A673 (cell line): ENCODE measurements around the gene SERPINA9. TPM values are rescaled to one million over a fixed set of nuclear protein-coding genes. Genes with fewer than 3 reads are reported as not detected.

Source experiments
- BruUV-seq: library from RNA; stranded (reverse); fragments of 400-500 nt; replicated peaks from 2 replicates; lab custom pipeline; 2021; lab: Mats Ljungman, UMichigan
- CTCF ChIA-PET: fragments of 300-600 bp; sonication (Branson Sonifier 250); formaldehyde crosslinking; loops from one replicate; lab custom pipeline; 2022; ENCODE audit warnings: antibody characterized with exemption; lab: Charles Lee
- POLR2A ChIA-PET: fragments of 300-600 bp; sonication (Branson Sonifier 250); formaldehyde crosslinking; loops from one replicate; lab custom pipeline; 2022; ENCODE audit warnings: antibody characterized with exemption; ENCODE audit not compliant: low non-redundant PET; lab: Charles Lee
- DNase-seq: peaks from one replicate; pipeline ENCODE4 v3.0.0-alpha.2; 2015; ENCODE audit warnings: low spot score
- H3K27ac ChIP-seq: fragments of 200-600 bp; sonication (generic); 2 replicates; pipeline ENCODE4 v1.5.1; 2016; ENCODE audit warnings: mixed run types, low read depth, mild to moderate bottlenecking, mixed read lengths, antibody characterized with exemption, low read length; ENCODE audit not compliant: poor library complexity, severe bottlenecking
- H3K27me3 ChIP-seq: fragments of 200-600 bp; sonication (generic); replicated peaks from 2 replicates; pipeline ENCODE4 v1.6.1; 2017; ENCODE audit warnings: mixed run types, low read depth, mild to moderate bottlenecking, mixed read lengths, antibody characterized with exemption, low read length; ENCODE audit not compliant: insufficient read depth, poor library complexity
- H3K36me3 ChIP-seq: fragments of 200-600 bp; sonication (generic); 2 replicates; pipeline ENCODE4 v1.6.1; 2016; ENCODE audit warnings: mixed run types, mild to moderate bottlenecking, mixed read lengths, antibody characterized with exemption, low read length; ENCODE audit not compliant: insufficient read depth, poor library complexity, severe bottlenecking
- H3K4me1 ChIP-seq: fragments of 200-600 bp; sonication (generic); 2 replicates; pipeline ENCODE4 v1.6.1; 2017; ENCODE audit warnings: mixed run types, mild to moderate bottlenecking, mixed read lengths, antibody characterized with exemption, low read length; ENCODE audit not compliant: insufficient read depth, poor library complexity, severe bottlenecking
- H3K4me3 ChIP-seq: fragments of 200-600 bp; sonication (generic); 2 replicates; pipeline ENCODE4 v1.5.1; 2016; ENCODE audit warnings: low read depth, mixed run types, mild to moderate bottlenecking, mixed read lengths, low read length; ENCODE audit not compliant: poor library complexity, severe bottlenecking
- H3K9me3 ChIP-seq: fragments of 200-600 bp; sonication (generic); 2 replicates; pipeline ENCODE4 v1.6.1; 2016; ENCODE audit warnings: mixed run types, low read depth, mild to moderate bottlenecking, mixed read lengths, antibody characterized with exemption, low read length; ENCODE audit not compliant: poor library complexity, severe bottlenecking
- CTCF ChIP-seq: fragments of 300-800, 200-600 bp; sonication (generic); conservative IDR thresholded peaks from 2 replicates; pipeline ENCODE4 v1.5.1; 2017; ENCODE audit warnings: low read depth, mild to moderate bottlenecking, antibody characterized with exemption, low read length, moderate library complexity, mixed read lengths
- EZH2 ChIP-seq: fragments of 200-600 bp; sonication (generic); IDR thresholded peaks from 2 replicates; pipeline ENCODE4 v1.6.1; 2017; ENCODE audit warnings: borderline replicate concordance, low read depth, mild to moderate bottlenecking, mixed read lengths, antibody characterized with exemption, low read length; ENCODE audit not compliant: poor library complexity, severe bottlenecking
- intact Hi-C: fragments of 100-400 bp; cut with micrococcal nuclease; formaldehyde crosslinking; loops from one replicate; pipeline ENCODE4 v1.10.0; 2022; ENCODE audit not compliant: unreplicated experiment
- total RNA-seq: library from RNA; stranded (reverse); gene quantifications from 2 replicates; pipeline ENCODE4 v1.2.3, GENCODE V29; 2021

Gene SERPINA9
- total RNA-seq, 1 experiment from 2014 or later, result not detected

GRCh38 chr14:94491511-94491910 is 15.5 kb upstream of the SERPINA9 start:
- intact Hi-C loops, result no loop called here
- CTCF ChIA-PET, result interaction anchor here (0.6 kb wide), 1 partner anchor 1776 kb away, joined by 8 read pairs; no protein-coding TSS in a partner anchor
- Histone ChIP-seq H3K9me3 (no peaks in the 10 kb centered on the region), H3K27me3 (peaks cover 8% of the 10 kb centered on the region), H3K36me3 (no peaks in the 10 kb centered on the region), H3K4me3 (no peak overlapping the region), H3K27ac (no peak overlapping the region), H3K4me1 (no peaks in the 10 kb centered on the region)
- POLR2A ChIA-PET, result no interaction called here
- TF ChIP-seq EZH2 (no peak), CTCF (no peak)
- no peak for DNase-seq
- no TSS peak for BruUV-seq

DNA sequence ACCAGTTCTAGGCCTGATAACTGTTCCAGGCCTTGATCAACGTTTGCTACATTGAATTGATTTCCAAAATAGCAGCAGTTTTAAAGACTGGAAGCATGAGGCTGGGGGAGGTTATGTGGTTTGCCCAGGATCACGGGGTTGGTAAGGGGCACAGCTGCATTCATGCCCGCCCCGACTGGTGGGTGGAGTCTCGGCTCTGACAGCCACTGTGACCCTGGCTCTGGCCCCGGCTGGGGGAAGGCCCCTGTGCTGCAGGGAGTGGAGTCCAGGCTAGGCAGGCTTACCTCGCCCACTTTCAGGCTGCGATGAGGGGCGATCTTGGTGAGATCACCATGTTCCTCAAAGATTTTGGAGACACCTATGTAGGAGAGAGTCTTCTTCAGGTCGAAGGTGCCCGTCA is 13.3 kb upstream of the SERPINA9 start:
- no peak overlapping the region for H3K4me3 ChIP-seq
- TF ChIP-seq EZH2 (no peak), CTCF (no peak)
- DNase-seq, result no peak
- intact Hi-C loops, result no loop called here
- BruUV-seq, result no TSS peak
- H3K27me3 ChIP-seq, result peaks cover 4% of the 10 kb centered on the region
- H3K36me3 ChIP-seq, result no peaks in the 10 kb centered on the region
- H3K9me3 ChIP-seq, result no peaks in the 10 kb centered on the region
- POLR2A ChIA-PET, result no interaction called here
- peaks cover 6% of the 10 kb centered on the region for H3K4me1 ChIP-seq
- CTCF ChIA-PET, result no interaction called here
- no peak overlapping the region for H3K27ac ChIP-seq

DNA sequence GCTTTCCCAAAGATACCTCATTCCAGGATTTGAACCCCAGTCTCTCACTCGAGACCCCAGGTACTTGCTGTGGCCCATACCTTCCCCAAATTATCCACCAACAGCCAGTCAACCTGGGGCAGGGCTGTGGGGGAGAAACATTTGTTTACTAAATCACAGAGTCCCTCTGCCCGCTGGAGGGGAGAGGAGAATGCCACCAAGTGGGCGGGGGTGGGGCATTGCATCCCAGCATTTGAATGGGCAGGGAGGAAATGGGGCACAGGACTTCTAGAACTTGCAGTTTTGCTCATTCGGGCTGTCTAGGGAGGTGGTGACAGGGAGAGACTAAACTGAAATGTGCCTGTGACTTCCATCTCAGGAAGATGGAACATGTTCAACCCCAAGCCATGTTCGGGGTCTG is 10.9 kb upstream of the SERPINA9 start:
- no peak for DNase-seq
- TF ChIP-seq CTCF (no peak), EZH2 (no peak)
- no TSS peak for BruUV-seq
- no peaks in the 10 kb centered on the region for H3K36me3 ChIP-seq
- POLR2A ChIA-PET, result no interaction called here
- H3K4me3 ChIP-seq, result no peak overlapping the region
- peaks cover 6% of the 10 kb centered on the region for H3K4me1 ChIP-seq
- no peaks in the 10 kb centered on the region for H3K9me3 ChIP-seq
- intact Hi-C loops, result loop anchor here (1.0 kb wide), 2 partner anchors 53 to 64 kb away; no protein-coding TSS in a partner anchor
- no peak overlapping the region for H3K27ac ChIP-seq
- H3K27me3 ChIP-seq, result peaks cover 4% of the 10 kb centered on the region
- CTCF ChIA-PET, result interaction anchor here (0.8 to 3.0 kb wide), 8 partner anchors 8 to 355 kb away, joined by 3 to 44 read pairs (median 3); no protein-coding TSS in a partner anchor
